CD4-positive, alpha-beta T cell (primary cell): ENCODE measurements around the gene TEX101. TPM values are rescaled to one million over a fixed set of nuclear protein-coding genes. Genes with fewer than 3 reads are reported as not detected.

Experiments
- ATAC-seq: fragments of 200-7000 bp; cut with Tn5 transposase; one replicate; pipeline ENCODE4 v1.10.0; 2022; ENCODE audit warnings: mild to moderate bottlenecking; ENCODE audit not compliant: poor library complexity
- CTCF ChIA-PET: fragments of 350-600 bp; sonication (Branson Sonifier 250); formaldehyde crosslinking; loops from one replicate; lab custom pipeline; 2021; ENCODE audit warnings: antibody characterized with exemption, inconsistent platforms; lab: Charles Lee
- POLR2A ChIA-PET: fragments of 350-600 bp; sonication (Branson Sonifier 250); formaldehyde crosslinking; loops from one replicate; lab custom pipeline; 2021; ENCODE audit warnings: antibody characterized with exemption, inconsistent platforms; lab: Charles Lee
- DNase-seq, 14 experiments: peaks; one replicate each; pipeline ENCODE4 v3.0.0-alpha.2; 2013 to 2020; ENCODE audit warnings: mixed read lengths in 2 of 14
- H3K27ac ChIP-seq, 2 donors: one replicate each; pipeline versions ENCODE4 v1.5.1 to v1.7.0; 2013; ENCODE audit warnings: low read length in 2 of 2, low read depth in 1 of 2, mild to moderate bottlenecking in 1 of 2
- H3K27me3 ChIP-seq, 2 experiments: 1 replicate in 1 of 2; 2 replicates in 1 of 2; pipeline versions ENCODE4 v1.6.1 to v1.7.0; 2013; ENCODE audit warnings: low read length in 2 of 2, control low read depth in 1 of 2, mild to moderate bottlenecking in 1 of 2, moderate library complexity in 1 of 2; ENCODE audit not compliant: insufficient read depth in 2 of 2, control insufficient read depth in 1 of 2
- H3K36me3 ChIP-seq: one replicate; pipeline ENCODE4 v1.6.1; 2013; ENCODE audit warnings: low read length, control low read depth; ENCODE audit not compliant: insufficient read depth
- H3K4me1 ChIP-seq: one replicate; pipeline ENCODE4 v1.6.1; 2013; ENCODE audit warnings: low read length, control low read depth; ENCODE audit not compliant: insufficient read depth
- H3K4me3 ChIP-seq: one replicate; pipeline ENCODE4 v1.5.1; 2013; ENCODE audit warnings: mild to moderate bottlenecking, low read length, moderate library complexity
- H3K9me3 ChIP-seq, 2 experiments: 1 replicate in 1 of 2; 2 replicates in 1 of 2; pipeline versions ENCODE4 v1.6.1 to v1.7.0; 2013; ENCODE audit warnings: low read length in 2 of 2, mild to moderate bottlenecking in 2 of 2, control low read depth in 1 of 2, moderate library complexity in 1 of 2; ENCODE audit not compliant: control insufficient read depth in 1 of 2, insufficient read depth in 1 of 2
- H3K27ac Mint-ChIP-seq: one replicate; pipeline ENCODE4 v1.8.0; 2020; ENCODE audit warnings: mixed read lengths
- H3K27me3 Mint-ChIP-seq: one replicate; pipeline ENCODE4 v1.8.0; 2021; ENCODE audit warnings: mixed read lengths
- H3K36me3 Mint-ChIP-seq: one replicate; pipeline ENCODE4 v1.8.0; 2021; ENCODE audit warnings: low read depth, mixed read lengths
- H3K4me1 Mint-ChIP-seq: one replicate; pipeline ENCODE4 v1.8.0; 2021; ENCODE audit warnings: low read depth, mixed read lengths
- H3K4me3 Mint-ChIP-seq: one replicate; pipeline ENCODE4 v1.8.0; 2020; ENCODE audit warnings: mild to moderate bottlenecking, mixed read lengths
- H3K9me3 Mint-ChIP-seq: one replicate; pipeline ENCODE4 v1.8.0; 2020; ENCODE audit warnings: mixed read lengths
- CTCF ChIP-seq: fragments of 200-600 bp; IDR thresholded peaks from one replicate; pipeline ENCODE4 v1.8.0; 2022; ENCODE audit warnings: antibody characterized with exemption, mild to moderate bottlenecking
- intact Hi-C, 2 experiments: fragments of 100-400 bp; cut with DNase I in 1 of 2; cut with micrococcal nuclease in 1 of 2; formaldehyde crosslinking; loops; one replicate each; pipeline versions ENCODE4 v1.15.1 to v1.9.0; 2023 to 2025; cut with DNase I, micrococcal nuclease
- total RNA-seq, 174 experiments: library from RNA in 2 of 174; stranded (reverse) in 2 of 174; gene quantifications; one replicate each; pipeline ENCODE4 v1.2.3 and lab custom pipeline; 2021 to 2026

Gene TEX101
- total RNA-seq, 2 experiments from 2014 or later, result not detected

GRCh38 chr19:43437712-43438111, 23.0 kb downstream of the TEX101 start:
- no peak for DNase-seq
- intact Hi-C loops, result loop anchor here in 1 of 2 experiments (10.0 kb wide), 1 partner anchor 367 kb away; the partner anchor contains the start of gene LYPD5
- CTCF ChIA-PET, result interaction anchor here (1.4 to 4.2 kb wide), 2 partner anchors 9 to 82 kb away, joined by 5 to 25 read pairs; no protein-coding TSS in a partner anchor
- H3K27me3 Mint-ChIP-seq, result no peaks in the 10 kb centered on the region
- no peaks in the 10 kb centered on the region for H3K9me3 ChIP-seq
- no peak for TF ChIP-seq CTCF
- ATAC-seq, result no peak
- H3K36me3 Mint-ChIP-seq, result no peaks in the 10 kb centered on the region
- H3K27ac ChIP-seq, result peak overlapping the region; percentile 74 to 90
- no peak overlapping the region for H3K4me3 Mint-ChIP-seq
- H3K9me3 Mint-ChIP-seq, result peaks cover 4% of the 10 kb centered on the region
- no peak overlapping the region for H3K4me3 ChIP-seq
- peaks cover 66% of the 10 kb centered on the region for H3K4me1 Mint-ChIP-seq
- no peaks in the 10 kb centered on the region for H3K27me3 ChIP-seq
- peaks cover 49% of the 10 kb centered on the region for H3K4me1 ChIP-seq
- POLR2A ChIA-PET, result interaction anchor here (2.1 to 3.0 kb wide), 4 partner anchors 10 to 158 kb away, joined by 15 to 69 read pairs (median 23); partner anchors contain the start of genes IRGQ and ZNF576
- peak overlapping the region; percentile 96 for H3K27ac Mint-ChIP-seq
- H3K36me3 ChIP-seq, result no peaks in the 10 kb centered on the region

GRCh38 chr19:43438291-43439031, 23.8 kb downstream of the TEX101 start:
- Mint-ChIP-seq H3K27ac (peak overlapping the region; percentile 96), H3K36me3 (no peaks in the 10 kb centered on the region), H3K27me3 (no peaks in the 10 kb centered on the region), H3K4me3 (peak overlapping the region; percentile 76), H3K4me1 (peaks cover 64% of the 10 kb centered on the region), H3K9me3 (peaks cover 4% of the 10 kb centered on the region)
- ChIA-PET POLR2A (interaction anchor here (0.6 to 3.0 kb wide), 17 partner anchors 9 to 230 kb away, joined by 3 to 69 read pairs (median 5); partner anchors contain the start of genes IRGQ, PHLDB3, ZNF575 and ZNF576), CTCF (interaction anchor here (1.0 to 4.2 kb wide), 8 partner anchors 8 to 156 kb away, joined by 3 to 25 read pairs (median 6); partner anchors contain the start of gene PHLDB3)
- H3K4me3 ChIP-seq, result no peak overlapping the region
- no peaks in the 10 kb centered on the region for H3K27me3 ChIP-seq
- H3K27ac ChIP-seq, result peak overlapping the region; percentile 74 to 90
- no peaks in the 10 kb centered on the region for H3K36me3 ChIP-seq
- no peaks in the 10 kb centered on the region for H3K9me3 ChIP-seq
- DNase-seq, result peak in 7 of 14 experiments; percentile 10 to 34 (median 26)
- H3K4me1 ChIP-seq, result peaks cover 42% of the 10 kb centered on the region
- TF ChIP-seq CTCF, result no peak
- intact Hi-C loops, result loop anchor here (1.0 to 10.0 kb wide), 2 partner anchors 30 to 366 kb away; partner anchors contain the start of gene LYPD5 (in 1 of the 2)
- ATAC-seq, result peak; percentile 37

- Histone ChIP-seq H3K36me3 (no peaks in the 10 kb centered on the region), H3K4me1 (peaks cover 40% of the 10 kb centered on the region), H3K27ac (peak overlapping the region; percentile 74 to 90), H3K4me3 (no peak overlapping the region), H3K27me3 (no peaks in the 10 kb centered on the region), H3K9me3 (no peaks in the 10 kb centered on the region)
- ChIA-PET CTCF (interaction anchor here (1.0 to 4.2 kb wide), 7 partner anchors 8 to 155 kb away, joined by 3 to 25 read pairs (median 6); partner anchors contain the start of gene PHLDB3), POLR2A (interaction anchor here (0.6 to 3.0 kb wide), 21 partner anchors 8 to 1237 kb away, joined by 3 to 69 read pairs (median 4); partner anchors contain the start of genes IRGQ, PHLDB3, ZNF575 and ZNF576)
- Mint-ChIP-seq H3K27ac (peak overlapping the region; percentile 96), H3K4me1 (peaks cover 67% of the 10 kb centered on the region), H3K36me3 (no peaks in the 10 kb centered on the region), H3K27me3 (no peaks in the 10 kb centered on the region), H3K4me3 (peak overlapping the region; percentile 76), H3K9me3 (peaks cover 4% of the 10 kb centered on the region)
- ATAC-seq (peak; percentile 87), DNase-seq (peak; percentile 33 to 94 (median 46))
- TF ChIP-seq CTCF, result no peak
- intact Hi-C loops, result loop anchor here (1.0 to 10.0 kb wide), 2 partner anchors 29 to 366 kb away; partner anchors contain the start of gene LYPD5 (in 1 of the 2)
These were observed 24.5 kb downstream of the TEX101 start for GRCh38 chr19:43439032-43439708.
